GM18526 (cell line): Measurements from ENCODE around the gene NIPBL.

Experiments
- POLR2A ChIP-seq: IDR thresholded peaks from 3 replicates; pipeline ENCODE4 v1.6.1; 2011; ENCODE audit not compliant: insufficient read length; ENCODE audit errors: extremely low read depth

The NIPBL gene

DNA sequence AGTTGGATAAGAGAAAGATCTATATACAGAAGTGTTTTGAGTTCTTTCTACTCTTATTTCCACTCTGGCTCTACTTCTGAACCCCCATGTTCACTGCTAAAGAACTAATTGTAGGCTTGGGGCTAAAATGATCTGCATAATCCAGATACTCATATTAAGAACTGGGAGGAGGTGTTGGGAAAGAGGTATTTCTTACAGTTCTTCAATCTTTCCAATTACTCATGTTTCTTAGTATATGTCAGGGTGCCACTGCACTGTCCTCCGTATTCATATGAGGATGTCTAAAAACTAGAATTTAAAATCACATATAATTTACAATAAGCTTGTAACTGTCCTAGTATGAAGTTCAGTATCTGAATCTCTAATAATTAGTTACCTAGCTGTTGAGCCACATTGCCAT lies 12.7 kb downstream of the NIPBL start:
- TF ChIP-seq POLR2A, result no peak

DNA sequence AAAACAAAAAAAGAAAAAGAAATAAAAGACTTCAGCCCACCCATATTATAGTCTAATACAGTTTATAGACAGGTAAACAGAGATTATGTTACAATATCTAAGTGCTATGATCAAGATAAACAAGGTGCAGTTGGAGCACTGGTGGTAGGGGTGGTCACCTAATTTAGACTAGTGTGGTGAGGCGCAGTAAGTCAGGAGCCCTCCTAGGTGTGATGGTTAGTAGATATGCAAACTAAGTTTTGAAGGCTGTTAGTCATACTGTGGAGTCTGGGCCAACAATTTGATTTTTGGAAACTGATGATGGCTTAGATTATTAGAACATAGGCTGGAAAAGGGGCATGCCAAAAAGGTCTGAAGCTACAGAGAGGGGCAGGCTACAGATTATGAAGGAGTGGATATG lies 14.7 kb downstream of the NIPBL start:
- no peak for TF ChIP-seq POLR2A

DNA sequence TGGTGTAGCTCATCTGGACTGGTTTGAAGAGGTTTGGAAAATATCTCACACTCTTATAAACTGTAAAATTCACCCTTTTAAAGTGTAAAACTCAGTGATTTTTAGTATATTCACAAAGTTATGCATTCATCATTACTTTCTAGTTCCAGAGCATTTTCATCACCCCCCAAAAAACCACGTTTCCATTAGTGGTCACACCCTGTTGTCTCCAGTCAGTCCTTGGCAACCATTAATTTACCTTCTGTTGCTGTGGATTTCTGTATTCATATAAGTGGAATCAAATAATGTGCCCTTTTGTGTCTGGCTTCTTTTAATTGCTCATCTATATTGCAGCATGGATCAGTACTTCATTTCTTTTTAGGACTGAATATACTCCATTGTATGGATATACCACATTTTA lies 18.4 kb downstream of the NIPBL start:
- TF ChIP-seq POLR2A, result no peak

DNA sequence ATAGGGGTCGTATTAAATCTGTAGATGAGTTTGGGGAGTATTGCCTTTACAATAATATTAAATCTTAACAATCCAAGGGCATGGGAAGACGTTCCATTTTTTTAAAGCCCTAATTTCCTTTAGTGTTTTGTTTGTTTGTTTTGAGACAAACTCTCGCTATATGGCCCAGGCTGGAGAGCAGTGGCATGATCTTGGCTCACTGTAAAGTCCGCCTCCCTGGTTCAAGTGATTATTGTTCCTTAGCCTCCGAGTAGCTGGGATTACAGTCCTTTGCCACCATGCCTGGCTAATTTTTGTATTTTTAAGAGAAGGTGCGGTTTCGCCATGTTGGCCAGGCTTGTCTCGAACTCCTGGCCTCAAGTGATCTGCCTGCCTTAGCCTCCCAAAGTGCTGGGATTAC lies 19.9 kb downstream of the NIPBL start:
- TF ChIP-seq POLR2A, result no peak

DNA sequence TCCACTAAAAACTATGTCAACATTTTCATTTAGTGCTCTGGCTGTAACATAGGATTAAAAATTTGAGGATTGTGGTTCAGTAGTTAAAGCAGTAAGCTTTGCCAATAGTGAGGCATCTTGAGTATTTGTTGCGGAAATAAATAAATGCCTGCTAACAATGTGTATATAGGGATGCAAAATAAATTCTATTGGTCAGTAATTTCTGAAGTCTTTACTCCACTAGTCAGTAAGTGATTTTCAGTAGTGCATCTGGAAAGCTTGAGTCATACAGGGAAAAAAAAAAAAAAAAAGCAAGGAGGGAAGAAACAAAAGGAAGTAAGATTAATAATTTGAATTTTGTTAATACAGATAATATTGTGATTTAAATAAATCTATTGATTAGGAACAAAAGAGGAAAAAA lies 21.0 kb downstream of the NIPBL start:
- no peak for TF ChIP-seq POLR2A

DNA sequence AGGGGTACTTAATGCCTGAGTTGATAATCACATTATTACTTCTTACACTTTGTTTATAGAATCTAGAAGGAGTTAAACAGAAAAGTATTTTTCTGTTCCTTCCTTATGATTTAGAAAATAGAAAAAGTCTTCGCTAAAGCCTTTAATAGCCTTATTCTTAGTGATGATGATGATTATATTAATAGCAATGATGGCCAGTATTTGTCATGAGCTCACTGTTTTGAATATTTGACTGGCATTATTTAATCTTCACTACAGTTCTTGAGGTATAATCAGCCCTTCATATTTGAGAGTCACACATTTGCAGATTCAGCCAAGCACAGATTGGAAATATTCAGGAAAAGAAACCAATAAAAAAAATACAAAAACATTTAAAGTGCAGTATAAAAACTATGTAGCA lies 23.3 kb downstream of the NIPBL start:
- no peak for TF ChIP-seq POLR2A

DNA sequence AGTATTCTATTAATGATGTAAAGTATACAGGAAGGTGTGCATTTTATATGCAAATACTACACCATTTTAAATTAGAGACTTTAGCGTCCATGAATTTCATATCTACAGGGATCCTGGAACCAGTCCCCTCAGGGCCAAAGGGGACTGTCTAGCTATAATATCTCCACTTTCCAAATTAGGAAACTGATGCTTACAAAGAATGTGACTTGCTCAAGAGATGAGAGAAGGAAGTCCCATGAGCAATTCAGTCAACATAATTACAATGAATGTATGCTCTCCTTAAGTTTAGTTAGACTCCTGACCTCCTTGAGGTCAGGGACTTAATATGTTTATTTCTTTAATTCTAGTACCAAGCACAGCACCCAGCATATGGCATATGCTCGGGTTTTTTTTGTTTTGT lies 23.7 kb downstream of the NIPBL start:
- no peak for TF ChIP-seq POLR2A

DNA sequence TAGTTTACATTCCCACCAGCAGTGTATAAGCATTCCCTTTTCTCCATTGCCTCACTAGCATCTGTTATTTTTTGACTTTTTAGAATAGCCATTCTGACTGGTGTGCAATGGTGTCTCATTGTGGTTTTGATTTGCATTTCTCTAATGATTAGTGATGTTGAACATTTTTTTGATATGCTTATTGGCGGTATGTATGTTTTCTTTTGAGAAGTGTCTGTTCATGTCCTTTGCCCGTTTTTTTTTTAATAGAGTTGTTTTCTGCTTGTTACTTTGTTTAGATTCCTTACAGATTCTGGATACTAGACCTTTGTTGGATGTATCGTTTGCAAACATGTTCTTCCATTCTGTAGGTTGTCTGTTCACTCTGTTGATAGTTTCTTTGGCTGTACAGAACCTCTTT lies 25.3 kb downstream of the NIPBL start:
- no peak for TF ChIP-seq POLR2A

DNA sequence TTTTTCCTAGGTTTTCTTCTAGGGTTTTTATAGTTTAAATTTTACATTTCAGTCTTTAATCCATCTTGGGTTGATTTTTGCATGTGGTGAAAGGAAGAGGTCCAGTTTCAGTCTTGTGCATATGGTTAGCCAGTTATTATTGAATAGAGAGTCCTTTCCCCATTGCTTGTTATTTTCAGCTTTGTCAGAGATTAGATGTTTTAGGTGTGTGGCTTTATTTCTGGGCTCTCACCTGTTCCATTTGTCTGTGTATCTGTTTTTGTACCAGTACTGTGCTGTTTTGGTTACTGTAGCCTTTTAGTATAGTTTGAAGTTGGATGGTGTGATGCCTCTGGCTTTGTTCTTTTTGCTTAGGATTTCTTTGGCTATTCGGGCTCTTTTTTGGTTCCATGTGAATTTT lies 25.8 kb downstream of the NIPBL start:
- TF ChIP-seq POLR2A, result no peak

DNA sequence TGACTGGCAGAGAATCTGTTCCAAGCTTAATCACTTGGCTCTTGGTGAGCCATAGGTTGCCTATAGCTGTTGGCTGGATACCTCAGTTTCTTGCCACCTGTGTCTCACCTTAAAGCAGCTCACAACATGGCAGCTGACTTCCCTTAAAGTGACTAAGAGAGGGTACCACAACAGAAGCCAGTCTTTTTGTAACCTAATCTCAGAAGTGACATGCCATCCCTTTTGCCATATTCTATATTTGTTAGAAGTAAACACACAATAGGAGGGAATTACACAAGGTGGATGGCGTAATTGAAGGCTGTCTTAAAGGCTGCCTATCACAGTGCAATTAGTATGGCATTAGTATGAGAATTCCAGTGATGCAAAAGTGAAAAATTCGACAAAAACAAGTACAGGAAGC lies 28.1 kb downstream of the NIPBL start:
- TF ChIP-seq POLR2A, result no peak

DNA sequence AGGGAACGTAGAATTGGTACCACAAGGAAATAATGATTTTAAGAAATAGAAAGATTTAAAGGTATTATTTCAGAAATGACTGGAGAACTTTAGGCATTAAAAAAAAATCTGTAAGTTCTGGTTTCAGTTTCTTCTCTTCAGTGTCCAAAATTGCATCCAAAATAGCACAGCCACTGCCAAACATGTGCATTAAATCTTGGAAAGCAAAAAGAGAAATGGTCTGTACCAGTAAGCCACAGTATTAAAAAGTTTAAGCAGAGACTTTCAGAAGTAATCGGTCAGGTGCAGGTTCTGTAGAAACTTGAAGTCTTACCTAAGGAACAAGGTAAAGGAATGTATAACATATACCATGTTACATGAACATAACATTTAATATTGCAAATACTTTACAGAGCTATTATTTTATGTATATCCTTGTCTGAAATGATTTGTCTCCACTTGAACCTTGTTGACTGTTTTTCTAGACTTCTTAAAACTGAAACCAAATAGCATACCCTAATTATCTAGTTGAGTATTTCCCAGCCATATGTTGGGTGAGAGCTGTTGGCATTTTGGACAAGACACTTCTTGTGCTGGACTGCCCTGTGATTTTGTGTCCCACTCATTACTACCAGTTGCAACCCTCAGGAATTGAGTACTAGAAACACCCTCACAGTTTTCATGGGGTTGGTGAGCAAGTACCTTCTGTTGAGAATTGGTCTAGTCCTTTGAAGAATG lies 32.1 kb downstream of the NIPBL start:
- TF ChIP-seq POLR2A, result no peak

DNA sequence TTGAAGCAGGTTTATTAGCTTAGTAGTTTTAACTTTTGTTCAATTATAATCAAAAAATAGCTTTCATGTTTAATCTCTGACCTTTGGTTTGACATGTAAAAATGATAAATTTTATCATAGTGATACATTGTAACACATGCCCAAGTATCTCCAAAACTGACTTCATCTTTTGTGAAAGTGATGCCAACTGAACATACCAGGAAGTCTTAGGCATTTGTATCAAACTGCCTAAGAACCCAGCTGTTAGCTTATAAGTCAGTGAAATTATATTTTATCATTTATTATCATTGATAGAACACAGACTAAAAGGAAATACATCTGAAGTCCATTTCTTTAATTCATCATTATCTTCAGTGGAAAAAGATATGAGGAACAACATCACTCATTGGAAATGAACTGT lies 39.1 kb downstream of the NIPBL start:
- TF ChIP-seq POLR2A, result no peak

DNA sequence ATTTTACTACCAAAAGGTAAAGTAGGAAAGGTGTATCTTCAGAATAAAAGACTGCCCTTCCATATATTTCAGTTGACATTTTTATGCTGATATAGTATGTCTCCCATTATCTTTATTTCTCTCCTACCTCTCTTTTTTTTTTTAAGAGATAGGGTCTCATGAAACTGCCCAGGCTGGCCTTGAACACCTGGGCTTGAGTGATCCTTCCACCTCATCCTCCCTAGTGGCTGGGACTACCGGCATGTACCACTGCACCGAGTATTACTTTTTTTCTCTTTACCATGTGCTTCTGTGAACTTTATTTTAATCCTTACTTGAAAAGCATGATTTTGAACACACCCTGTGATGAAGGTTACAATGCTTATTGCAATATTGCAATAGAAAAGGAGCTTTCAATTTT lies 42.7 kb downstream of the NIPBL start:
- TF ChIP-seq POLR2A, result no peak

DNA sequence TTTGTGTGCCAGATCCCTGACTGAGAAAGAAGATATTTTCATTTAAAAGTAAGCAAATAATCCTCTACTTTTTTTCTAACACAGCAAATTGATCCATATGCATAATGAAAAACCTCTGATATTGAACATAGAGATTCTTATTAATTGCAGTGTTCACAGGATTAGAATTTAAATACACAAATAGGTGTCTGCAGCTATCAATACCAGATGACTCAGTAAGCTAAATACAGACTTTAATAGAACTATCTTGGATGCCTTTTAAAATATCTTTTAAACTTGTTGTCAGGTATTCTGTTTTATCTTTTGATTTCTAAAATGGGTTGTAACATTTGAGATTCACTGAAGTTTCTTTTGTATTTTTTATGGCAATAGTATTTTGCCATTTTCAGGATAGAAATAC lies 43.1 kb downstream of the NIPBL start:
- TF ChIP-seq POLR2A, result no peak

DNA sequence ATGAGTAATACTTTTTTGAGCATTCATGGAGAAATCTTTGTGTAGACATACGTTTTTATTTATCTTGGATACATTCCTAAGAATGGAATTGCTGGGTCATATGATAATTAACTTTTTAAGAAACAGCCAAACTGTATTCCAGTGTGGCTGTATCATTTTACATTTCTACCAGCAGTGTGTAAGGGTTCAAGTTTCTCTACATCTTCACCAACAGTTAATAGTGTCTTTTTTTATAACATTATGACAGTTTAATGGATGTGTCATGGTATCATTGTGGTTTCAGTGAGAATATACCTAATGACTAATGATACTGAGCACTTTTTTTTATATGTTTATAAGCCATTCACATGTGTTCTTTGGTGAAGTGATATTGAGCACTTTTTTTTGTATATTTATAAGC lies 52.4 kb downstream of the NIPBL start:
- TF ChIP-seq POLR2A, result no peak

DNA sequence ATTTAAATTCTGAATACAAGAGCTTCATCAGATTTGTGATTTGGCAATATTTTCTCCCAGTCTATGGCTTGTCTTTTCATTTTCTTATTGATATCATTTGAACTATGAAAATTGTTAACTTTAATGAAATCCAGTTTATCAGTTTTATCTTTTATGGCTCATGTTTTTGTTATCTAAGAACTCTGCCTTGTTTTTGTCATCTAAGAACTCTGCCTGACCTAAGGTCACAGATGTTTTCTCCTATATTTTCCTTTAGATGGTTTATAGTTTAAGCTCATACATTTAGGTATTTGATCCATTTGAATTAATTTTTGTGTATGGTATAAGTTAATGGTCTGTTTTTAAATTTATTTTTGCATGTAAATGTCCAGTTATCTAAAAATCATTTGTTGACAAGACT lies 52.9 kb downstream of the NIPBL start:
- no peak for TF ChIP-seq POLR2A

DNA sequence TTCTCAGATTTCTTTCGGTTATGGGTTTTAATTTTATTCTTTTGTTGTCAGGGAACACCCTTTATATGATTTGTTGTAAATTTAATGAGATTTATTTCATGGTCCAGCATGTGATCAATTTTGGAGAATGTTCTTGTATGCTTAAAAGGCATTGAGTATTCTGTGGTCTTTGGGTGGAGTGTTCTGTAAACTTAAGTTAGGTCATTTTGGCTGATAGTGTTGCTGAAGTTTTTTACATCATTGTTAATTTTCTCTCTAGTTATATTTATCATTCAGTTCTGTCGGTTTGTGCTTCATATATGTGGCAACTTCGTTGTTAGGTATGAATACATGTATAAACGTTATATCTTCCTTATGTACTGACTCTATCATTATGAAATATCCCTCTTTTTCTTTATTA lies 55.5 kb downstream of the NIPBL start:
- TF ChIP-seq POLR2A, result no peak

DNA sequence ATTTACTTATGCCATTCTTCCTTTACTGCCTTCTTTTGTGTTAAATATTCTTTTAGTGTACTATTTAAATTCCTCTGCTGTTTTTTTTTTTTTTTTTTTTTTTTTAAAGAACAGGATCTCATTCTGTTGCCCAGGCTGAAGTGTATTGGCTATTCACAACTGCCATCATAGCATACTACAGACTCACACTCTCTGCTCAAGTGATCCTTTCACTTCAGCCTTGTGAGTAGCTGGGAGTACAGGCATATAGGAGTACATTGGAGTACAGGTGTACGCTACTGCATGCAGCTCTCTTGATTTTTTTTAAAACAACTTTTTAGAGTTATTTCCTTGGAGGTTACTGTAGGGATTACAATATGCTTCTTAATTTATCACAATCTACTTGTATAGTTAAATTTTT lies 56.1 kb downstream of the NIPBL start:
- no peak for TF ChIP-seq POLR2A

DNA sequence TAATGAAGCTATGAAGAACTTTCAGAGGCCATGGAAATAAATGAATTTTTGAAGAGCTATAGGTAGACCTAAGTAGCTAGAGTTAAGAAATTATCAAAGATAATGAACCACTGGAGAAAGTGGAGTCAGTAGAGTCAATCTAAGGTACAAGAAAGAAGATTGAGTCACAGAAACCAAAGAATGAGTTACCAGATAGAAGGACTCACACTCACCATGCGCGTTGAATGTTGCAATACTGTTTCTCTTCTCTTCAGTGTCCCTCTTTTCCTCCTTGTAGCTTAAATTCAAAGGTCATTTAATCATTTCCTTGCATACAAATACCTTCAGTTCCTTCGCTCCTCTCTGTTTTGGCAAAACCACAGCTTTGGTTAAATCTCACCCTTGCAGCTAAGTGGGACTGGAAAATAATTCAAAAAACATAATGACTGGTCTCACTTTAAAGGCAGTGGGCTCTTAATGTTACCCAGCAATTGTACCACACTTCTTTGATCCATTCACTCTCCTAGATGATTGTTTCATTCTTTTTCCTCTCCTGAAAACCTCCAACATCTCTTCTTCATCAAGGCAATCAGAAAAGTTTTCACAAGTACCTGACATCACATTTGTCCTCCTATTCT lies 58.3 kb downstream of the NIPBL start:
- no peak for TF ChIP-seq POLR2A
